ENCODE results near the gene RDX.

RDX gene

GRCh38 chr11:110253525-110253924 lies 42.9 kb downstream of the RDX start:
- TF ChIP-seq, protein P1, sequence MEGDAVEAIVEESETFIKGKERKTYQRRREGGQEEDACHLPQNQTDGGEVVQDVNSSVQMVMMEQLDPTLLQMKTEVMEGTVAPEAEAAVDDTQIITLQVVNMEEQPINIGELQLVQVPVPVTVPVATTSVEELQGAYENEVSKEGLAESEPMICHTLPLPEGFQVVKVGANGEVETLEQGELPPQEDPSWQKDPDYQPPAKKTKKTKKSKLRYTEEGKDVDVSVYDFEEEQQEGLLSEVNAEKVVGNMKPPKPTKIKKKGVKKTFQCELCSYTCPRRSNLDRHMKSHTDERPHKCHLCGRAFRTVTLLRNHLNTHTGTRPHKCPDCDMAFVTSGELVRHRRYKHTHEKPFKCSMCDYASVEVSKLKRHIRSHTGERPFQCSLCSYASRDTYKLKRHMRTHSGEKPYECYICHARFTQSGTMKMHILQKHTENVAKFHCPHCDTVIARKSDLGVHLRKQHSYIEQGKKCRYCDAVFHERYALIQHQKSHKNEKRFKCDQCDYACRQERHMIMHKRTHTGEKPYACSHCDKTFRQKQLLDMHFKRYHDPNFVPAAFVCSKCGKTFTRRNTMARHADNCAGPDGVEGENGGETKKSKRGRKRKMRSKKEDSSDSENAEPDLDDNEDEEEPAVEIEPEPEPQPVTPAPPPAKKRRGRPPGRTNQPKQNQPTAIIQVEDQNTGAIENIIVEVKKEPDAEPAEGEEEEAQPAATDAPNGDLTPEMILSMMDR (conservative IDR thresholded peaks at IDR 0.05; ENCODE audit: low read length): no peak
- TF ChIP-seq EZH2phosphoT487 (IDR thresholded peaks at IDR 0.05; ENCODE audit: borderline replicate concordance): no peak
- no peaks in the 10 kb centered on the region for H3K9me3 ChIP-seq (ENCODE audit: insufficient read depth, low read depth, low read length)
- H4K20me1 ChIP-seq (ENCODE audit: insufficient read depth, low read length, poor library complexity, severe bottlenecking): no peaks in the 10 kb centered on the region
- no peak overlapping the region for H3K4me3 ChIP-seq (ENCODE audit: low read length, poor library complexity, severe bottlenecking)
- H3K9me2 ChIP-seq (replicated peaks; ENCODE audit: low read depth, low read length): no peaks in the 10 kb centered on the region
- no peaks in the 10 kb centered on the region for H3K27me3 ChIP-seq (ENCODE audit: insufficient read depth, low read length, poor library complexity, severe bottlenecking)
- H2AFZ ChIP-seq (ENCODE audit: low read length): no peak overlapping the region
- H3K4me1 ChIP-seq (ENCODE audit: insufficient read depth, low read length, poor library complexity, severe bottlenecking): peaks cover 6% of the 10 kb centered on the region
- H3F3A ChIP-seq (ENCODE audit: low read depth): no peaks in the 10 kb centered on the region
- H3K79me2 ChIP-seq (ENCODE audit: insufficient read depth, low read length): no peaks in the 10 kb centered on the region
- no peak overlapping the region for H3K9ac ChIP-seq (ENCODE audit: low read depth, low read length, poor library complexity, severe bottlenecking)
- no peak overlapping the region for H3K4me2 ChIP-seq (ENCODE audit: low read depth, low read length, poor library complexity, severe bottlenecking)
- peaks cover 52% of the 10 kb centered on the region for H3K36me3 ChIP-seq (ENCODE audit: insufficient read depth, low read length)

DNA sequence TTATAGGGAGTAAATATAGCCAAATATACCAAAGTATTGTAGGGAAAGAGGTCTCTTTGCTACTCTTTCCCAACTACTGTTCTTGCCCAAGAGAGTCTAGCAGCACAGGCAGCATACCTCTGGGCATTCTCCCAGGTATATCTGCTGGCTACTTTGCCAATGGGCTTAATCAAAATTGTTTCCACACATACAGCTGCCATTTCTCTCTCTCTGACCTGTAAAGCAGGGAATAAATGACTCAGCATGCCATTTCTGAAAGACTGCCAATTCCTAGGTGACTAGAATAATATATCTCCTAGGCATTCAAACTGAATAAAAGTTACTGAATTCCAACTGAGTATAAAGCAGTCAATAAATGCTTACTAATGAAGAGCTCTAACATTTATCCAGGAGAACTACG lies 44.6 kb downstream of the RDX start:
- Histone ChIP-seq H3K79me2 (ENCODE audit: insufficient read depth, low read length) (no peaks in the 10 kb centered on the region), H3F3A (ENCODE audit: low read depth) (no peaks in the 10 kb centered on the region), H4K20me1 (ENCODE audit: insufficient read depth, low read length, poor library complexity, severe bottlenecking) (no peaks in the 10 kb centered on the region), H3K4me1 (ENCODE audit: insufficient read depth, low read length, poor library complexity, severe bottlenecking) (peaks cover 6% of the 10 kb centered on the region), H3K9me3 (ENCODE audit: insufficient read depth, low read depth, low read length) (no peaks in the 10 kb centered on the region), H3K4me2 (ENCODE audit: low read depth, low read length, poor library complexity, severe bottlenecking) (no peak overlapping the region), H3K27me3 (ENCODE audit: insufficient read depth, low read length, poor library complexity, severe bottlenecking) (no peaks in the 10 kb centered on the region), H3K36me3 (ENCODE audit: insufficient read depth, low read length) (peaks cover 45% of the 10 kb centered on the region), H3K9me2 (replicated peaks; ENCODE audit: low read depth, low read length) (no peaks in the 10 kb centered on the region), H2AFZ (ENCODE audit: low read length) (no peak overlapping the region), H3K9ac (ENCODE audit: low read depth, low read length, poor library complexity, severe bottlenecking) (no peak overlapping the region), H3K4me3 (ENCODE audit: low read length, poor library complexity, severe bottlenecking) (no peak overlapping the region)
- TF ChIP-seq, protein P1 (conservative IDR thresholded peaks at IDR 0.05; ENCODE audit: low read length): no peak
- TF ChIP-seq EZH2phosphoT487 (IDR thresholded peaks at IDR 0.05; ENCODE audit: borderline replicate concordance): no peak

GRCh38 chr11:110250168-110250567 lies 46.2 kb downstream of the RDX start:
- peaks cover 46% of the 10 kb centered on the region; the same call in 1 of the 2 replicates for H3K36me3 ChIP-seq (ENCODE audit: insufficient read depth, low read length)
- no peak overlapping the region for H3K4me2 ChIP-seq (ENCODE audit: low read depth, low read length, poor library complexity, severe bottlenecking)
- no peak overlapping the region for H3K4me3 ChIP-seq (ENCODE audit: low read length, poor library complexity, severe bottlenecking)
- H3K79me2 ChIP-seq (ENCODE audit: insufficient read depth, low read length): no peaks in the 10 kb centered on the region
- H3K9ac ChIP-seq (ENCODE audit: low read depth, low read length, poor library complexity, severe bottlenecking): no peak overlapping the region
- no peaks in the 10 kb centered on the region for H4K20me1 ChIP-seq (ENCODE audit: insufficient read depth, low read length, poor library complexity, severe bottlenecking)
- H3K27me3 ChIP-seq (ENCODE audit: insufficient read depth, low read length, poor library complexity, severe bottlenecking): no peaks in the 10 kb centered on the region
- H3K9me3 ChIP-seq (ENCODE audit: insufficient read depth, low read depth, low read length): no peaks in the 10 kb centered on the region
- no peaks in the 10 kb centered on the region for H3F3A ChIP-seq (ENCODE audit: low read depth)
- no peak for TF ChIP-seq EZH2phosphoT487 (IDR thresholded peaks at IDR 0.05; ENCODE audit: borderline replicate concordance)
- TF ChIP-seq, protein P1 (conservative IDR thresholded peaks at IDR 0.05; ENCODE audit: low read length): no peak
- peaks cover under 1% of the 10 kb centered on the region for H3K4me1 ChIP-seq (ENCODE audit: insufficient read depth, low read length, poor library complexity, severe bottlenecking)
- no peak overlapping the region for H2AFZ ChIP-seq (ENCODE audit: low read length)
- H3K9me2 ChIP-seq (replicated peaks; ENCODE audit: low read depth, low read length): no peaks in the 10 kb centered on the region
